Neuronal stem cell (in vitro differentiated cells): Measurements from ENCODE around the gene TCF4.

Experiments used
- DNase-seq: peaks from one replicate; pipeline ENCODE4 v3.0.0-alpha.2; 2013; ENCODE audit warnings: low spot score
- H2AFZ ChIP-seq: one replicate; pipeline ENCODE4 v1.6.1; 2013; ENCODE audit warnings: mild to moderate bottlenecking, low read length, inconsistent platforms
- H2AK5ac ChIP-seq: 2 replicates; pipeline ENCODE4 v1.6.1; 2013; ENCODE audit warnings: low read depth, mild to moderate bottlenecking, inconsistent platforms, low read length, moderate library complexity, mixed read lengths
- H2BK120ac ChIP-seq: 2 replicates; pipeline ENCODE4 v1.6.1; 2013; ENCODE audit warnings: low read depth, mild to moderate bottlenecking, inconsistent platforms, low read length, moderate library complexity, mixed read lengths
- H2BK12ac ChIP-seq: one replicate; pipeline ENCODE4 v1.6.1; 2013; ENCODE audit warnings: low read length, inconsistent platforms
- H2BK15ac ChIP-seq: 2 replicates; pipeline ENCODE4 v1.6.1; 2013; ENCODE audit warnings: mild to moderate bottlenecking, low read length, inconsistent platforms, mixed read lengths
- H2BK5ac ChIP-seq: one replicate; pipeline ENCODE4 v1.6.1; 2013; ENCODE audit warnings: inconsistent platforms, mild to moderate bottlenecking, low read length, moderate library complexity
- H3K14ac ChIP-seq: one replicate; pipeline ENCODE4 v1.6.1; 2013; ENCODE audit warnings: low read length, inconsistent platforms
- H3K18ac ChIP-seq: 2 replicates; pipeline ENCODE4 v1.6.1; 2013; ENCODE audit warnings: low read length, inconsistent platforms
- H3K23ac ChIP-seq: 2 replicates; pipeline ENCODE4 v1.6.1; 2013; ENCODE audit warnings: low read depth, mild to moderate bottlenecking, mixed read lengths, low read length, inconsistent platforms; ENCODE audit not compliant: poor library complexity
- H3K27ac ChIP-seq: replicated peaks from 3 replicates; pipeline ENCODE4 v1.5.1; 2013; ENCODE audit warnings: low read length, inconsistent platforms
- H3K27me3 ChIP-seq, 3 experiments: 2 replicates each; pipeline ENCODE4 v1.6.1; 2013; ENCODE audit warnings: low read length in 3 of 3, mild to moderate bottlenecking in 2 of 3, inconsistent platforms in 1 of 3, low read depth in 1 of 3, mixed read lengths in 1 of 3, moderate library complexity in 1 of 3; ENCODE audit not compliant: control insufficient read depth in 3 of 3, insufficient read depth in 3 of 3
- H3K36me3 ChIP-seq, 2 donors: replicated peaks in 1 of 2; 2 replicates each; pipeline ENCODE4 v1.6.1; 2013; ENCODE audit warnings: low read length in 2 of 2; ENCODE audit not compliant: control insufficient read depth in 2 of 2, insufficient read depth in 2 of 2
- H3K4ac ChIP-seq: 2 replicates; pipeline ENCODE4 v1.6.1; 2013; ENCODE audit warnings: inconsistent platforms, mild to moderate bottlenecking, low read length, moderate library complexity
- H3K4me1 ChIP-seq, 2 donors: 1 replicate in 1 of 2; 2 replicates in 1 of 2; pipeline ENCODE4 v1.6.1; 2013; ENCODE audit warnings: low read length in 2 of 2, low read depth in 1 of 2; ENCODE audit not compliant: control insufficient read depth in 2 of 2, insufficient read depth in 1 of 2
- H3K4me2 ChIP-seq: one replicate; pipeline ENCODE4 v1.6.1; 2013; ENCODE audit warnings: mild to moderate bottlenecking, low read length, inconsistent platforms; ENCODE audit not compliant: insufficient read depth, poor library complexity, severe bottlenecking
- H3K4me3 ChIP-seq, 2 donors: 2 replicates each; pipeline ENCODE4 v1.5.1; 2013; ENCODE audit warnings: low read length in 2 of 2, mild to moderate bottlenecking in 2 of 2, inconsistent platforms in 1 of 2, moderate library complexity in 1 of 2
- H3K79me1 ChIP-seq: one replicate; pipeline ENCODE4 v1.6.1; 2013; ENCODE audit warnings: low read depth, mild to moderate bottlenecking, inconsistent platforms, low read length, moderate library complexity
- H3K9ac ChIP-seq: one replicate; pipeline ENCODE4 v1.6.1; 2013; ENCODE audit warnings: mild to moderate bottlenecking, low read depth, low read length, inconsistent platforms; ENCODE audit not compliant: poor library complexity
- H3K9me3 ChIP-seq, 2 donors: replicated peaks in 1 of 2; 2 replicates each; pipeline versions ENCODE3 to v1.6.1; 2013; ENCODE audit warnings: low read length in 2 of 2, mild to moderate bottlenecking in 2 of 2, inconsistent platforms in 1 of 2, low read depth in 1 of 2, mixed read lengths in 1 of 2, moderate library complexity in 1 of 2; ENCODE audit not compliant: control insufficient read depth in 2 of 2, insufficient read depth in 1 of 2
- H4K8ac ChIP-seq: one replicate; pipeline ENCODE4 v1.6.1; 2013; ENCODE audit warnings: low read depth, mild to moderate bottlenecking, inconsistent platforms, low read length, moderate library complexity
- H4K91ac ChIP-seq: one replicate; pipeline ENCODE4 v1.6.1; 2013; ENCODE audit warnings: low read length, low read depth, mild to moderate bottlenecking, inconsistent platforms; ENCODE audit not compliant: poor library complexity
- WGBS, 2 donors: extraction: QIAGEN DNeasy Blood & Tissue Kit; methylation state at CpG; one replicate each; pipeline ENCODE4 v1.1.7; 2013; ENCODE audit warnings: missing lambda C conversion rate in 2 of 2, mixed read lengths in 1 of 2; ENCODE audit not compliant: insufficient read length in 2 of 2, insufficient replicate concordance in 1 of 2; ENCODE audit errors: extremely low coverage in 2 of 2; 5-methylcytosine and 5-hydroxymethylcytosine counted together

Gene TCF4

GRCh38 chr18:55522011-55522410 lies 66.0 kb downstream of the TCF4 start:
- no peak overlapping the region for H3K14ac ChIP-seq
- no peak overlapping the region for H2BK12ac ChIP-seq
- no peak for DNase-seq
- no peak overlapping the region for H3K27ac ChIP-seq
- H4K8ac ChIP-seq: no peak overlapping the region
- no peak overlapping the region for H2BK15ac ChIP-seq
- H3K9ac ChIP-seq: no peak overlapping the region
- no peak overlapping the region for H2AK5ac ChIP-seq
- H3K36me3 ChIP-seq: peaks cover 0 to 13% of the 10 kb centered on the region in 2 donors
- H4K91ac ChIP-seq: no peak overlapping the region
- peaks cover 4% of the 10 kb centered on the region in 2 donors for H3K4me1 ChIP-seq
- H3K4me2 ChIP-seq: no peak overlapping the region
- no peak overlapping the region for H2AFZ ChIP-seq
- peaks cover 2% of the 10 kb centered on the region for H3K79me1 ChIP-seq
- no peak overlapping the region for H3K4me3 ChIP-seq
- H3K23ac ChIP-seq: no peak overlapping the region
- H3K4ac ChIP-seq: no peak overlapping the region
- peaks cover 0 to 5% of the 10 kb centered on the region in 2 donors for H3K9me3 ChIP-seq
- WGBS, 2 donors: no CpG with 5 or more reads among the region's 3 CpGs
- no peak overlapping the region for H3K18ac ChIP-seq
- no peak overlapping the region for H2BK120ac ChIP-seq
- no peak overlapping the region for H2BK5ac ChIP-seq
- H3K27me3 ChIP-seq: no peaks in the 10 kb centered on the region

GRCh38 chr18:55517055-55517454 lies 70.9 kb downstream of the TCF4 start:
- no peak overlapping the region for H2BK15ac ChIP-seq
- H3K27me3 ChIP-seq: no peaks in the 10 kb centered on the region
- no peak overlapping the region for H4K91ac ChIP-seq
- H3K36me3 ChIP-seq: peaks cover 0 to 22% of the 10 kb centered on the region in 2 donors
- no peak overlapping the region for H3K14ac ChIP-seq
- H3K4me1 ChIP-seq: no peaks in the 10 kb centered on the region
- no peak overlapping the region for H3K18ac ChIP-seq
- H2BK5ac ChIP-seq: no peak overlapping the region
- no peak overlapping the region for H2AFZ ChIP-seq
- peaks cover 5% of the 10 kb centered on the region for H3K79me1 ChIP-seq
- no peak overlapping the region for H2BK12ac ChIP-seq
- H2BK120ac ChIP-seq: no peak overlapping the region
- no peak overlapping the region for H3K4me2 ChIP-seq
- H3K4me3 ChIP-seq: no peak overlapping the region
- H3K4ac ChIP-seq: no peak overlapping the region
- H3K27ac ChIP-seq: no peak overlapping the region
- no peak overlapping the region for H3K23ac ChIP-seq
- no CpG with 5 or more reads among the region's 4 CpGs for WGBS, 2 donors
- H2AK5ac ChIP-seq: no peak overlapping the region
- H4K8ac ChIP-seq: no peak overlapping the region
- peaks cover 0 to 5% of the 10 kb centered on the region in 2 donors for H3K9me3 ChIP-seq
- no peak for DNase-seq
- H3K9ac ChIP-seq: no peak overlapping the region

- H3K23ac ChIP-seq: no peak overlapping the region
Measured at GRCh38 chr18:55515941-55516710, 71.9 kb downstream of the TCF4 start.

DNA sequence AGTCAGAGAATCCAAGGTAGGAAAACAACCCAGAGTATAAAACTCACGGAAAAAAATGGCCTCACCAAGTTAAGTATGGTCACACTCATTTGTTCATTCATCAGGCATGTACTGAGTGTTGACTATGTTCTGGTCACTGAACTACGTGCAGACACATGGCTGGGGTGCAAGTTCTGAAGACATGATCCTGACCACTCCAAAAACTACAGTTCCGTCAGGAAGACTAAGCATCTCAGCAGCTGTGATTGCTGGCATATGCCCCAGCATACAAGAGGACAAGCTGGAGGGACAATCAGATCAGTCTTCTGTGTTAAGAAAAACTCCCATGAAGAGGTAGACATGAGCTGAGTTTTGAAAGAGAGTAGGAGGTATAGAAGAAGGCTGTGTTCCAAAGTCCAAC lies 72.8 kb downstream of the TCF4 start:
- Histone ChIP-seq H3K4ac (no peak overlapping the region), H2BK12ac (no peak overlapping the region), H2BK120ac (no peak overlapping the region), H2BK15ac (no peak overlapping the region), H2BK5ac (no peak overlapping the region), H3K4me2 (no peak overlapping the region), H3K36me3 (peaks cover 0 to 16% of the 10 kb centered on the region in 2 donors), H3K23ac (no peak overlapping the region), H3K79me1 (peaks cover 5% of the 10 kb centered on the region), H3K27ac (no peak overlapping the region), H3K27me3 (no peaks in the 10 kb centered on the region), H3K4me3 (no peak overlapping the region), H3K9me3 (peaks cover 0 to 5% of the 10 kb centered on the region in 2 donors), H3K18ac (no peak overlapping the region), H2AFZ (no peak overlapping the region), H4K8ac (no peak overlapping the region), H3K14ac (no peak overlapping the region), H2AK5ac (no peak overlapping the region), H3K4me1 (peaks cover 2 to 7% of the 10 kb centered on the region in 2 donors), H3K9ac (no peak overlapping the region), H4K91ac (no peak overlapping the region)
- DNase-seq: no peak
- WGBS, 2 donors: no CpG with 5 or more reads among the region's 3 CpGs

More at GRCh38 chr18:55515941-55516710, 71.9 kb downstream of the TCF4 start:
- no CpG with 5 or more reads among the region's 6 CpGs for WGBS, 2 donors
- Histone ChIP-seq H3K18ac (no peak overlapping the region), H3K4me3 (no peak overlapping the region), H3K4me1 (no peaks in the 10 kb centered on the region), H3K27ac (no peak overlapping the region), H2BK12ac (no peak overlapping the region), H3K36me3 (peaks cover 0 to 16% of the 10 kb centered on the region in 2 donors), H3K4me2 (no peak overlapping the region), H3K4ac (no peak overlapping the region), H3K27me3 (no peaks in the 10 kb centered on the region), H3K9ac (no peak overlapping the region), H2BK15ac (no peak overlapping the region), H4K8ac (no peak overlapping the region), H3K9me3 (peaks cover 0 to 5% of the 10 kb centered on the region in 2 donors), H4K91ac (no peak overlapping the region), H2AFZ (no peak overlapping the region), H2AK5ac (no peak overlapping the region), H2BK5ac (no peak overlapping the region), H3K14ac (no peak overlapping the region), H2BK120ac (no peak overlapping the region), H3K79me1 (peaks cover 5% of the 10 kb centered on the region)
- no peak for DNase-seq
